GM12892 (cell line): Measurements from ENCODE around the gene SPSB1.

ENCODE experiments used
- POLR2AphosphoS5 ChIP-seq: IDR thresholded peaks from 2 replicates; pipeline ENCODE4 v1.6.1; 2011; ENCODE audit warnings: low read depth, low read length, control low read depth
- TAF1 ChIP-seq: IDR thresholded peaks from 2 replicates; pipeline ENCODE4 v1.6.1; 2011; ENCODE audit warnings: low read depth, mild to moderate bottlenecking, control low read depth, low read length, borderline replicate concordance

- TF ChIP-seq POLR2AphosphoS5 (no peak), TAF1 (no peak)
These were observed 104.4 kb downstream of the SPSB1 start for GRCh38 chr1:9397047-9397446.
